ENCODE measurements around the gene MMEL1.

DNA sequence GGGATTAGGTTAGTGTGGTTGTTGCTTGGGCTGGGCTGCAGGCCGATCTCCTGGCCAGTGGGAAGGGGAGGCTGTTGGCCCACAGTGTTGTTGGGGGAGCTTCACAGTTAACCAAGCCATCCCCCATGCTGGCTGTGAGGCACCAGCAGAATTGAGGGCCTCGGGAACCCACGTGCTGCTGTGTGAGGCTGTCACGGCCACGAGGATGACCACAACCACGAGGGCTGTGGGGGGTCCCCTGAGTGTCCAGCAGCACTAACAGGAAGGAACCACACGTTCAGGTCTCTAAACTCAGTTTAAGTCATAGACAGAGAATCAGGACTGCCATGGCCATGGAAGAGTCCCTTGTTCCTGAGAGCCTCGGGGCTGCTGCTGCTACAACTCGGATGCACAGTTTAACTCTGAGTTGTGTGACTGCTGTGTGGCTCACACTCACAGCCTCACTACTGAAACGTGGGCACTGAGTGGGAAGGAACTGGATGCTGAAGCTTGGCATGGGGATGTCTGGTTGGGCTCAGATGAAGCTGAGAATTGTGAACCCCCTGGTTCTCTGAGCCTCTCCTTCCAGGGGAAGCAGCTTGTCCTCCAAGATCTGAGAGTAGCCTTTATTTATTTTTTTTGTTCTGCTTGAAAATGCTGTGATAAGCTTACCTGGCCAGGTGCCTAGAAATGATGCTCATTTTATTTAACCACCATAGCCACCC lies 4.8 kb upstream of the MMEL1 start:
- TF ChIP-seq, protein P1, sequence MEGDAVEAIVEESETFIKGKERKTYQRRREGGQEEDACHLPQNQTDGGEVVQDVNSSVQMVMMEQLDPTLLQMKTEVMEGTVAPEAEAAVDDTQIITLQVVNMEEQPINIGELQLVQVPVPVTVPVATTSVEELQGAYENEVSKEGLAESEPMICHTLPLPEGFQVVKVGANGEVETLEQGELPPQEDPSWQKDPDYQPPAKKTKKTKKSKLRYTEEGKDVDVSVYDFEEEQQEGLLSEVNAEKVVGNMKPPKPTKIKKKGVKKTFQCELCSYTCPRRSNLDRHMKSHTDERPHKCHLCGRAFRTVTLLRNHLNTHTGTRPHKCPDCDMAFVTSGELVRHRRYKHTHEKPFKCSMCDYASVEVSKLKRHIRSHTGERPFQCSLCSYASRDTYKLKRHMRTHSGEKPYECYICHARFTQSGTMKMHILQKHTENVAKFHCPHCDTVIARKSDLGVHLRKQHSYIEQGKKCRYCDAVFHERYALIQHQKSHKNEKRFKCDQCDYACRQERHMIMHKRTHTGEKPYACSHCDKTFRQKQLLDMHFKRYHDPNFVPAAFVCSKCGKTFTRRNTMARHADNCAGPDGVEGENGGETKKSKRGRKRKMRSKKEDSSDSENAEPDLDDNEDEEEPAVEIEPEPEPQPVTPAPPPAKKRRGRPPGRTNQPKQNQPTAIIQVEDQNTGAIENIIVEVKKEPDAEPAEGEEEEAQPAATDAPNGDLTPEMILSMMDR (IDR thresholded peaks at IDR 0.05): no peak
- no peak for TF ChIP-seq EP300 (IDR thresholded peaks at IDR 0.05)
- TF ChIP-seq POLR2A (IDR thresholded peaks at IDR 0.05): no peak
